Lung (tissue), 12 donors: ENCODE data around the gene MYH13. TPM values are rescaled to one million over a fixed set of nuclear protein-coding genes. Genes with fewer than 3 reads are reported as not detected.

Experiments
- ATAC-seq: fragments of 200-7000 bp; cut with Tn5 transposase; one replicate; pipeline ENCODE4 v1.9.1; 2020; ENCODE audit warnings: moderate number of reproducible peaks; ENCODE audit not compliant: insufficient read depth, low FRiP score
- DNase-seq, 3 donors: peaks; one replicate each; pipeline ENCODE4 v3.0.0-alpha.2; 2013 to 2017
- H3K27ac ChIP-seq, 2 donors: one replicate each; pipeline ENCODE4 v1.5.1; 2013; ENCODE audit warnings: mild to moderate bottlenecking in 2 of 2, moderate library complexity in 2 of 2, control low read depth in 1 of 2, inconsistent platforms in 1 of 2, low read depth in 1 of 2, low read length in 1 of 2
- H3K27me3 ChIP-seq, 3 donors: one replicate each; pipeline ENCODE4 v1.5.1; 2013; ENCODE audit warnings: low read length in 2 of 3; ENCODE audit not compliant: control insufficient read depth in 3 of 3, insufficient read depth in 3 of 3
- H3K36me3 ChIP-seq, 4 donors: one replicate each; pipeline ENCODE4 v1.5.1; 2013; ENCODE audit warnings: low read length in 4 of 4, mild to moderate bottlenecking in 1 of 4, moderate library complexity in 1 of 4; ENCODE audit not compliant: control insufficient read depth in 4 of 4, insufficient read depth in 4 of 4
- H3K4me1 ChIP-seq, 5 donors: one replicate each; pipeline ENCODE4 v1.5.1; 2013; ENCODE audit warnings: low read length in 5 of 5, mild to moderate bottlenecking in 2 of 5, moderate library complexity in 1 of 5; ENCODE audit not compliant: control insufficient read depth in 5 of 5, insufficient read depth in 5 of 5
- H3K4me3 ChIP-seq: one replicate; pipeline ENCODE4 v1.5.1; 2013; ENCODE audit warnings: mild to moderate bottlenecking, control low read depth, moderate library complexity
- H3K9ac ChIP-seq, 2 donors: one replicate each; pipeline ENCODE4 v1.5.1; 2013; ENCODE audit warnings: low read length in 2 of 2, control low read depth in 1 of 2; ENCODE audit not compliant: insufficient read depth in 1 of 2
- H3K9me3 ChIP-seq, 4 donors: one replicate each; pipeline ENCODE4 v1.5.1; 2013; ENCODE audit warnings: low read length in 3 of 4, mild to moderate bottlenecking in 1 of 4, moderate library complexity in 1 of 4; ENCODE audit not compliant: control insufficient read depth in 4 of 4, insufficient read depth in 3 of 4
- WGBS, 2 donors: extraction: QIAGEN DNeasy Blood & Tissue Kit; methylation state at CpG; one replicate each; pipeline ENCODE4 v1.1.7; 2013; 5-methylcytosine and 5-hydroxymethylcytosine counted together
- polyA plus RNA-seq, 2 donors: library from polyadenylated mRNA; stranded (reverse); fragments of 200-250 nt; gene quantifications; one replicate each; pipeline ENCODE4 v1.2.1, GENCODE V29; 2013
- total RNA-seq, 2 donors: library from RNA; depleted of rRNA in 1 of 2; stranded (reverse); fragments of >200 nt in 1 of 2; gene quantifications; one replicate each; pipeline ENCODE4 v1.2.1, GENCODE V29; 2014 to 2021
- TF ChIP-seq, protein P1 (sequence below): IDR thresholded peaks from 2 replicates; pipeline ENCODE4 v1.5.1; 2012; ENCODE audit warnings: mild to moderate bottlenecking; ENCODE audit errors: control extremely low read depth, extremely low read depth
- donor health status: control.
- donor health status: control.
- donor health status: Bipolar disorder and iron deficiency.
- donor health status: healthy.
- donor health status: DM: yes; HTN: yes; CAD: no.

Gene MYH13
- total and polyA plus RNA-seq, 4 donors: 0.02 TPM; not detected in 3

DNA sequence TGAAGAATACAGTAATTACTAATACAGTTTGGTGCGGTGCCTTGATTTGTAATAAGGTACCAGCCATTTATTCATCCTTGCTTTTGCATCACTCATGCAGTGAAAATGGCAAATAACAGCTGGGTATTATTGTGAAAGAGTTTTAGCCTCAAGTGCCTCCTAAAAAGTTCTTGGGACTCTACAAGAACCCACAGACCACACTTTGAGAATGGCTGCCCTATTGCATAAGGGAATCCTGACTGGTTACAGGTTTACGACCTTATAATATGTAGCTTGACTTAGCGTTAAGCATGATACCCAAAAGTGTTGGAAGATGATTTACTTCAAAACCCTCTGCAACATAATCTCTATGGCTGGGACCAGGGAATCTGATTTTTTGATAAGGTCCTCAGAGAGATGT lies 4.2 kb downstream of the MYH13 start:
- H3K27me3 ChIP-seq: peaks cover 0 to 2% (median 0%) of the 10 kb centered on the region in 3 donors
- WGBS, 2 donors: 88 to 93% methylated on average over 3 of the region's 3 CpGs
- TF ChIP-seq, protein P1, sequence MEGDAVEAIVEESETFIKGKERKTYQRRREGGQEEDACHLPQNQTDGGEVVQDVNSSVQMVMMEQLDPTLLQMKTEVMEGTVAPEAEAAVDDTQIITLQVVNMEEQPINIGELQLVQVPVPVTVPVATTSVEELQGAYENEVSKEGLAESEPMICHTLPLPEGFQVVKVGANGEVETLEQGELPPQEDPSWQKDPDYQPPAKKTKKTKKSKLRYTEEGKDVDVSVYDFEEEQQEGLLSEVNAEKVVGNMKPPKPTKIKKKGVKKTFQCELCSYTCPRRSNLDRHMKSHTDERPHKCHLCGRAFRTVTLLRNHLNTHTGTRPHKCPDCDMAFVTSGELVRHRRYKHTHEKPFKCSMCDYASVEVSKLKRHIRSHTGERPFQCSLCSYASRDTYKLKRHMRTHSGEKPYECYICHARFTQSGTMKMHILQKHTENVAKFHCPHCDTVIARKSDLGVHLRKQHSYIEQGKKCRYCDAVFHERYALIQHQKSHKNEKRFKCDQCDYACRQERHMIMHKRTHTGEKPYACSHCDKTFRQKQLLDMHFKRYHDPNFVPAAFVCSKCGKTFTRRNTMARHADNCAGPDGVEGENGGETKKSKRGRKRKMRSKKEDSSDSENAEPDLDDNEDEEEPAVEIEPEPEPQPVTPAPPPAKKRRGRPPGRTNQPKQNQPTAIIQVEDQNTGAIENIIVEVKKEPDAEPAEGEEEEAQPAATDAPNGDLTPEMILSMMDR: no peak

GRCh38 chr17:10360578-10360977 lies 12.2 kb downstream of the MYH13 start:
- no peak for ATAC-seq
- TF ChIP-seq, protein P1: no peak
- no peaks in the 10 kb centered on the region for H3K4me1 ChIP-seq
- no peaks in the 10 kb centered on the region for H3K36me3 ChIP-seq
- H3K27me3 ChIP-seq: peaks cover 0 to 2% (median 0%) of the 10 kb centered on the region in 3 donors
- no peak overlapping the region for H3K4me3 ChIP-seq
- no peak overlapping the region for H3K27ac ChIP-seq
- no peak for DNase-seq
- H3K9ac ChIP-seq: no peak overlapping the region
- no peaks in the 10 kb centered on the region for H3K9me3 ChIP-seq

More for the DNA sequence above, 4.2 kb downstream of the MYH13 start:
- H3K9ac ChIP-seq: no peak overlapping the region
- DNase-seq (no peak), ATAC-seq (no peak)
- H3K27ac ChIP-seq: no peak overlapping the region
- no peaks in the 10 kb centered on the region for H3K9me3 ChIP-seq
- no peak overlapping the region for H3K4me3 ChIP-seq
- no peaks in the 10 kb centered on the region for H3K4me1 ChIP-seq
- H3K36me3 ChIP-seq: no peaks in the 10 kb centered on the region

DNA sequence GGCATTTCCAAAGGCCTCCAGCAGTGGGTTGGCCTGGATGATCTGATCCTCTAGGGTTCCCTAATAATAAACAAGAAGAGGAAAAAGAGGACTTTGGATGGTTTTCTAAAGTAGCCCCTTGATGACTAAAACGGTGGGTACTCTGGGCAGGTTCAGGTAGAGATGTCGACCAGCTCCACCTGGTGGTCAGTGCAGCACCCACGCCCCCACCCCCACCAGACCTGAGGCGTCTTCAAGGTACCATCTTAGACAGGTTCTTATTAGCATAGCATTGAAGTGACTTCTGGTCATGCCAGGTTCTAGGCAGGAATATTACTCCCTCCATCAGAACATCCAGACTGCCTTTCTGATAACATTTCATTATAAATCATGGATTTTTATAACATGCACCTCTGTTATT lies 15.0 kb downstream of the MYH13 start:
- H3K9ac ChIP-seq: no peak overlapping the region
- ATAC-seq: no peak
- H3K36me3 ChIP-seq: no peaks in the 10 kb centered on the region
- H3K4me3 ChIP-seq: no peak overlapping the region
- H3K27ac ChIP-seq: no peak overlapping the region
- TF ChIP-seq, protein P1: peak; percentile 11
- 5 to 11% methylated on average over 4 of the region's 4 CpGs for WGBS, 2 donors
- no peak for DNase-seq
- no peaks in the 10 kb centered on the region for H3K27me3 ChIP-seq
- H3K4me1 ChIP-seq: no peaks in the 10 kb centered on the region
- peaks cover 0 to 2% (median 0%) of the 10 kb centered on the region in 4 donors for H3K9me3 ChIP-seq

DNA sequence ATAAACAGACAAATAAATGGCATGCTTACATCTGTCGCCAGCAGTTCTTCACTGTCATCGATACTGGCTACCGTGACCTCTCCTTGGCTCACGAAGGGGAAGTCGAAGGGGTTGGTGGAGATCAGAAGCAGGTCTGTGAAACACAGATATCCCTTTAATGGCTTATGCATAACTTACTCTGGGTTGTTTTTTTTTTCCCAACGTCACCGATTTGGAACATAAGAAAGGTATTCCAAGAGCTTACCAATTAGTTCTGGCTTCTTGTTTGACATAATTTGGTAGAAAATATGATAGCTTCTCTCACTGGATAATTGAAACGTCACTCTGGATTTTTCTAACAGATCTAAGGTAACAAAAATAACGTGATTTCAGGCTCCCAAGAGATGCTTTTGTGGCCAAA lies 18.2 kb downstream of the MYH13 start:
- H3K4me3 ChIP-seq: no peak overlapping the region
- peaks cover 0 to 3% (median 0%) of the 10 kb centered on the region in 3 donors for H3K27me3 ChIP-seq
- WGBS, 2 donors: 75 to 78% methylated on average over 9 of the region's 9 CpGs
- DNase-seq (no peak), ATAC-seq (no peak)
- no peaks in the 10 kb centered on the region for H3K4me1 ChIP-seq
- TF ChIP-seq, protein P1: no peak
- no peaks in the 10 kb centered on the region for H3K36me3 ChIP-seq
- H3K9me3 ChIP-seq: peaks cover 0 to 2% (median 0%) of the 10 kb centered on the region in 4 donors
- H3K9ac ChIP-seq: no peak overlapping the region
- no peak overlapping the region for H3K27ac ChIP-seq
